Activated CD8-positive, alpha-beta memory T cell treated with anti-CD3 and anti-CD28 coated beads for 1 hour (primary cell): ENCODE results near the gene TMEM163.
"Not testable (repeated sequence)": the region's sequence is repeated elsewhere in the genome, so short reads cannot be mapped to it uniquely, and the experiment has no call there.

Experiments
- DNase-seq, 2 donors: peaks; one replicate each; pipeline ENCODE4 v3.0.0-alpha.2; 2020; ENCODE audit warnings: low read depth in 1 of 2; ENCODE audit errors: extremely low read depth in 1 of 2

Gene TMEM163

DNA sequence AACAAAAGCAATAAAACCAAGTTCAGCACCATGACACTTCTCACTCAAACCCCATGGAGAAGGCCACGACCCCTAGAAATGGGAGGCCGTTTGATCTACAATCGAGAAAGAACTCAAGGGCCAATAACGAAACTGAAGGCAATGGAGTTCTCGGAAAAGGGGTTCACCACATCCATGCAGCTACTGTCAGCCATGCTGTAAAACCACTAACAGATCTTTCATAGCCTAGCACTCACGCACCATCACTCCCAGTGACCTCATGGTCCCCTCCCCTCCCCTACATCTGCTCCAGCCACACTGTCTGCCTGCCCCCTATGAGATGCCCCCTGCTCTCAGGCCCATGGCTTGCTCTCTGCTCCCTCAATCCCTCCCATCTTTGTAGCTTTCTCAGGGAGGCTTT, 135.3 kb downstream of the TMEM163 start:
- DNase-seq, result no peak

DNA sequence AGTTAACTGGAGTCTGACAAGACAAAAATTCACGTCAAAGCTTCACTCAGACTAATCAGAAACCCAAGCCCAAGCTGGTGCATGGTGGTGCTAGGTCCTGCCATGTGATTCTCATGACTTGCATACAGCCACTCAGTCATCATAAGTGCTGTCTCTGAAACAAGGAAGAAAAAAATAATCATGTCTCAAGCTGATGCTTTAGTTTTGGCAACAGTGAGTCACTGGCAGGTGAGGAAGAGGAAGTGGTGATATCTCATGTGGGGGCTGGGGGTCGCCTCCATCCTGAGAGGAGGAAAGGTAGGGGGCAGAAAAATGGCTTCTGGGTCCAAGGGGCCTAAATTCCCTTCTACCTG, 136.3 kb downstream of the TMEM163 start:
- DNase-seq, result no peak

DNA sequence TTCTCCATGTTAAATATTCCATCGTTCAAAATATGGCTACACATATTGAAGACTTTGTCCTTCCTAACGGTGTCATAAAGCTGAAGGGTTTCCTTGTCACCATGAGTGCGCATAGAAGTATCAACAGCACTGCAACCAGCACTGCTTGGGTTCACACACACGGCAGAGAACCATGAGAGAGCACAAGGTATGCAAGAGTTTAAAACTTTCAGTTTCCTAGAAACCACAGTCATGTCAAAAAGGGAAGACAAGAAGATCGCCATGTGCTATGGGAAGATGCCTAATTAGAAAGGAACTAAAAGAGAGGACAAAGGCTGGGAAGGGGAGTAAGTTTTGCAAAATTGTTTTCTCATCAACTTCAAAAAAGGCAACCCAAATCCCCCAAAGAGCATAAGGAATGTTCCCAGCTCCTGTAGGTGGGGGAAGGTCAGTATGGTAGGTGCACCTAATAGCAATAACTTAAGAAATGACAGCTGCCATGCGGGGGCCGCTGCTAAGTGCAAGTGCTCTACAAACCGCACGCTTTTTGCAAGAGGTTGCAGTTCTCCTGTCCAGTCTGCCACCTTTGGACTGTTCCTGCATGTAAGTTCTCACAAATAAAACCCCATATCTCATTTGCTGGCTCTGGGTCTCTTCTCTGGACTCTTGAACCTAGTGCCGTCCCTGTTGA, 136.8 kb downstream of the TMEM163 start:
- DNase-seq, result no peak

DNA sequence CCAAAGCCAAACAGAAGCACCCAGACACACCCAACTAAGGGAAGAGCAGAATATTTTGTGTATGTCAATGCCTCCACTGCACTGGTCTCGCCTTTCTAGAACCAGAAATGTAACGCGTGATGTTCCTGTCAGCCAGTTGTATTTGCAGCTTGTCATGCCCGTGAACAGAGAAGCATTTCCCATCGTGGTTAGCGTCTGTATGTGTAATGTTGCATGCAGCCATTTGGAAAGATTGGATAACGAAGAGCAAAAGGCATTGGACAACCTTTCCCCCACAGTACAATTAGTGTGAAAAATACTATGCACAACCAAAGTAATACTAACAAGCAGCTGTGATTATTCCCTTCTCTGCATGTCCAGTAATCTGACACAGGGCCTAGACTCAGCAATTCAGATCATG, 140.5 kb downstream of the TMEM163 start:
- DNase-seq, result no peak

DNA sequence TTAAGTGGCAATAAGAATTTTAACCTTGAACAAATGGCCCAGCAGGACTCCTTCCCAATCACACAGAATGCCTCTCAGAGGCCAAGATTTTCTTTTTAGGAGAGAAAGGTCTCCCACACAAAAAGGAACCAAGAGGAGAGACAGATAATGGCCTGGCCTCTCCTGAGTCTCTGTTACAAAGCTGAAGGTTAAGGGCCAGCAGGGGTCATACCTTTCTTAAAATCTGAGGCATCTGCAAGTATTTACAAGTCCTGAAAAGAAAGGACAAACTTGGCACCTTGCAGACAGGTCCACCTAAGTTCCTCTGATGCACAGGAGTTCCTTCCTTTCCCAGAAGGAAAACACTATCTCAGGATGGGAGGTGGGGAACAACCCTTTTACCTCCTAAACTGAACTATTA, 142.3 kb downstream of the TMEM163 start:
- DNase-seq, result no peak

DNA sequence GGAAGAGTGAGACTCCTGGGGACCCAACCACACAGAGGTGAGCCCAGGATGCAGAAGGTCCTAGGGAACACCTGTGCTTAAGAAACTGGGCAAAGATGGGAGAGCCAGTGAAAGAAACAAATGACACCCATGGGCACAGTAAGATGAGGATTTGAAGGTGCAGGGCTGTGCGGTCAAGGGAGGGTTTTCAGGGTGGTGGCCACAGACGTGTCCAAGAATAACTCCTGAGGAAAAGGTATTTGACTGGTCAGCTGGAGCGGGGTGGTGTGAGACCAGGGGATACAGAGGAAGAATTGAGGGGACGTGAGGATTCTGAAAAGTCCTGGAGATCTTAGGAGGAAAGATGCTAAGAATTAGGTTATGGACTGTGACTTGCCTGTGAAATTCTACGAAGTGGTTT, 142.9 kb downstream of the TMEM163 start:
- no peak for DNase-seq

DNA sequence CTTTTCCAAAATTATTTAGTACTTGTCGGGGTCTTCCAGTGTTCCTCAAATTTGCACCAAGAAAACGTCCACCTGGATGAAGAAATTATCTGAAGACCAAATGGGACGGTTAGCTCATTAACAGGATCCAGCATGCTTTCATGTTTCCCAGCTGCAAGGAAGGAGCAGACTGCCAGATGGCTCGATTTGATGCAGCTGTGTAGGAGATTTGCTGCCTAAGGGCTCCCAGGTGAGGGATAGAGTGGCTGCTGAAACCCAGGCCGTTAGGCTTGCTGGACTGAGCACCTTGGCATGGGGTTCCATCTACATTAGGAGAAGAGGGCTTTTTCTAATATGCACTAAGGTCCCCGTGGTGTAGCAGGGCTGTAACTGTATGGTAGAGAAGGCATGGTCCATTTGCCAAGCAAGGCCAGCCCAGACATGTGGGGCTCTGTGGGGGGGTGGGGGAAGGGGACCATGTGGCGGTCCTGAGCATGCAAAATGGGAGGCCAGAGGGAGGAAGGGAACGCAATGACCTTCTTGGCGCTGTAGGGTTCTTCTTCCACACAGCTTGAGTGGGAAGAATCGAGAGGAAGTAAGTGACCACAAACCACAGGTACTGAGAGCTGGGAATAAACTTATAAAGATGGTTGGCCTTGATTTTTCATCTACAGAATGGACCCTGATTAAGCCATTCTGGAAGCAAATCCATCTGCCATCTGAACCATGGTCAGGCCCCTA, 144.0 kb downstream of the TMEM163 start:
- no peak for DNase-seq

DNA sequence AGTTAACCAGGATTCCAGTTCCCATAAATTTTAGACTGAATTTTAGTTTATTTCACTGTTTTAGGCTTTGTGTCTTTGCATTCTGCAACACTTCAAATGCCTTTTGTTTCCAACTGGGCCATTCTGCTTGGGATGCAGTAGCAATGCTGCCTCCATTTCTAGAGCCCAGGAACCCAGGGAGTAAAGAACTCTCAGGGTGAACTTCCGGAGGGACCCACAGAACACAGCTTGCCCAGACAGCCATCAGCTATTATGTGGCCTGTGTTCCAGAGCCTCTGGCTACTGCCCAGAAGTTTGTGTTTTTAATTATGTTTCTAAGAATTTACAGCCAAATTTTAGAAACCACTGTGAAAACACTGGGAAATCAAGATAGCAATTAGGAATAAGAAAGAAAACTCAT, 145.1 kb downstream of the TMEM163 start:
- DNase-seq, result no peak

DNA sequence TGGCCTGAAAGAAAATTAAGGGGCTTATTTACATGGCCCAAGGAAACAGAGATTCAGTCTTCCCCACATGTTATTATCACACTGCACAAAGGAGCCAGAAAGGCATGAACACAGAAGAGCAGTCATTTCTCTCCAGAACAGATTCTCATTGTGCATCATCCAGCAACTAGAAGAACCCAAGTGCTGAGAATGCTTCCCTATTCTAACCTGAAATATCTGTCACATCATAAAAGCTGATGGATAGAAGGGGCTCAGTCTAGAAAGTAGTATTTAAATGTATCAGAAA, 145.8 kb downstream of the TMEM163 start:
- no peak for DNase-seq

DNA sequence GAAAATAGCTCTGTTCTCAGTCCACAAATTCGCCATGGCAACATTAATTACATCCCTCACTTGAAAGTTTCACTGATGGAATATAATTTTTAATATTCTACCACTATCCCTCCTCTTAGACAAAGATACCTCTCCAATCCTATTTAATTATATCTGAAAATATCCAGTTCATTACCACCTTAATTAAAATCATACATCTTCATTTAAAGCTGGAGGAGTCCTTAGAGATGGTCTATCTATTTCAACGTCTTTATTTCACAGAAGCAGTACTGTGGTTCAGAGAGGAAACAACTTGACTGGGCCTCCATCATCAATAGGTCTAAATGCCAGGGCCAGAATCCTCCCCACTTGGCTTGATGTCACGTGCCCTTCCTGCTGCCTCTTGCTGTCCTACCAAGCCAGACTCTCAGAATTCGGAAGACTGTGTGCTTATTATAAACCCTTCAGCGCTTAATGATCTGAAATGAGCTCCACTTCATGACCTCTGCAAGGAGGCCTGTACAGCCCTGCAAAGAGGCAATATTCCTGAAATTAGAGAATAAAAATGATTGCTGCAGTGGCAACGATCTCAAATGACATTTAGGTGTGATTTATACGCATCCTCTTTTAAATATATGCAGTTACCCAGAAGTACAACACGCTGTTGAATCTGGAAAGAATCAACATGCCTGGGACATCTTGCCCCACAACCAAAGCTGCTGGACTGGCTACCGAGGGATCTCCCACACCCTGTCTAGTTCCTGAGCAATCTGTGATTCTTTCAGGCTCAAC, 146.3 kb downstream of the TMEM163 start:
- no peak for DNase-seq

DNA sequence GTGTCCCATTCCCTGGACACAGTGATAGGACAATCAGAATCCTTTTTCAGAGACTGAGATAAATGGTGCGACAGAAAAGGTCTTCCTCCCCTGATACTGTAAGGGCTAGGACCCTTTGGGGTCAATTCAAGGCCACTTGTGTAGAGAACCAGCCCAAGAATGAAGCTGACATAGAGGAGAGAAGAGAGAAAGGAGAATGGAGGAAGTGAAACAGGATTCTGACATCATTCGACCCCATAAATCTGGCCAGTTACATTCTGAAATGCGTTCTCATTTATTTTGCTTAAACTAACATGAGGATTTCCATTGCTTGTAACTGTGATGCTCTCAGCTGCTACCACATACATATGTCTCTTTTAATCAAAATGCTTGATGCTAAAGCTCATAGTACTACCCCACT, 148.1 kb downstream of the TMEM163 start:
- no peak for DNase-seq

DNA sequence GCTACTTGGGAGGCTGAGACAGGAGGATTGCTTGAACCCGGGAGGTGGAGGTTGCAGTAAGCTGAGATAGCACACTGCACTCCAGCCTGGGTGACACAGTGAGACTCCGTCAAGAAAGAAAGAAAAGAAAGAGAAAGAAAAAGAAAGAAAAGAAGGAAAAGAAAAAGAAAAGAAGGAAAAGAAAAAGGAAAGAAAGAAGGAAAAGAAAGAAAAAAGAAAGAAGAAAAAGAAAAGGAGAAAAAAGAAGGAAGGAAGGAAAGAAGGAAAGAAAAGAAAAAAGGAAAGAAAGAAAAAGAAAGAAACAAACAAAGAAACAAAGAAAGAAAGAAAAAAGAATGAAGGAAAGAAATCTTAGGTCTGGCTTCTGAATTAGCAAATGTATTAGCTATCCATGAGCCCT, 150.4 kb downstream of the TMEM163 start:
- no peak for DNase-seq

DNA sequence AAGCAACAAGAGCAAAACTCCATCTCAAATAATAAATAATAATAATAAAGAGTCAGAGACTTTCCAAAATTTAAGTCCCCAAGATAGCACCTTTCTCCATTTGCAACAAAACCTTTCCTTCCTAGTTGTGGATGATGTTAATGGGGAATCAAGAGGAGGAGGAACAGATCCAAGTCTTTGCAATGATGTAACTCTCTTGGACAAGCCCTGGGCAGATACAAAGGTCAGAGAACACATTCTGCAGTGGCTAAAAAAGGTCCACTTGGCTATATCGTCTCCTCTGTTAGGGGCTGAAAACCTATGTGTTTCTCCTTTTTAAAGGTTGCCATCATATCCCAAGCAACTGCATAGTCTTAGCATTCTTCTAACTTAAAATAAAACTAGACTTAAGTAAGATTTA, 151.1 kb downstream of the TMEM163 start:
- no peak for DNase-seq

DNA sequence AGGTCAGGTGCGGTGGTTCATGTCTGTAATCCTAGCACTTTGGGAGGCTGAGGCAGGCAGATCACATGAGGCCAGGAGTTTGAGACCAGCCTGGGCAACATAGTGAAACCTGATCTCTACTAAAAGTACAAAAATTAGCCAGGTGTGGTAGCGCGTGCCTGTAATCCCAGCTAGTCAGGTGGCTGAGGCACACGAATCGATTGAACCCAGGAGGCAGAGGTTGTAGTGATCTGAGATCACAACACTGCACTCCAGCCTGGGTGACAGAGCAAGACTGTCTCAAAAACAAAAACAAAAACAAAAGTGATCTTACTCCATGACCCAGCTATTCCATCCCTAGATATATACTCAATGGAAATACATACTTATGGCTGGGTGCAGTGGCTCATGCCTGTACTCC, 153.8 kb downstream of the TMEM163 start:
- not testable (repeated sequence) for DNase-seq

DNA sequence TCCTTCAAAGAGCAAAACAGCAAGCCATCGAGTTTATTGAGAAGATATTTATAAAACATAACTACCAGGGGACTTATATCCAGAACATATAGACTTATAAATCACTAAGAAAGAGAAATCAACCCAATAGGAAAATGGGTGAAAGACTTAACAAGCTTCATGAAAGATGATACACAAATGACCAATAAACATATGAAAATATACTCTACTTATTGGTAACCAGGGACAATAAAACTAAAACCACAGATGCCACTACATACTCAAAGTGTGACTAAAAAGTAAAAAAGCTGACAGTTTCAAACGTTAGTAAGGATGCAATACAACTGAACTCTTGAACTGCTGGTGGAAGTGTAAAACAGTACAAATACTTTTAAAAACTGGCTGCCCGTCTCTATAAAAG, 154.3 kb downstream of the TMEM163 start:
- no peak for DNase-seq

DNA sequence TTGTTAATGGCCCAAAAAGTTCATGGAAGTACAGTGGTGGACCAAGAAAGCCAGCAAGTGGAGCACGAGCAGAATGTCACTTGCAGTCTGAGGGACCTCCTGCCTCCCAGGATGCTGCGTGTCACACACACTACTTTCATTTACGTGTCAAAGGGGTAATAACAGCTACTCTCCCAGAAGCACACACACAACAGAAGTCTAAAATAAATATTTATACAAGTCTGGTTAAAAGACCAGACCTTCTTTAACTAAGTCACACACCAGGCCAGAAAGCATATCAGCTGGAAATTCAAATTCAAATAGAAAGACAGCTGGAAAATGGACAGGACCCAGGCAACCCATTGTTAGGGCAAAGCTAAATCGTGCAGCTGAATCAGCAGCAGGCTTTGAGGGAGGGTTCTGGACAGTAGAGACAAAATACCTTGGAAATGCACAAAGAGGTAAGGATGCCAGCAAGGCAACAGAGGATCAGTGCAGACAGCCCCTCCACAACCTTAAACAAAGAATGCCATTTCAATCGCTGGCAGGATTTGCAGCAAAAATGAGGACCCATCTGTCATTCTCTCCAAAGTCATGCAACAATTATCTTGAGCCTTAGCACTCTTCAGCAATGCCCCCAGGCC, 160.5 kb downstream of the TMEM163 start:
- no peak for DNase-seq

DNA sequence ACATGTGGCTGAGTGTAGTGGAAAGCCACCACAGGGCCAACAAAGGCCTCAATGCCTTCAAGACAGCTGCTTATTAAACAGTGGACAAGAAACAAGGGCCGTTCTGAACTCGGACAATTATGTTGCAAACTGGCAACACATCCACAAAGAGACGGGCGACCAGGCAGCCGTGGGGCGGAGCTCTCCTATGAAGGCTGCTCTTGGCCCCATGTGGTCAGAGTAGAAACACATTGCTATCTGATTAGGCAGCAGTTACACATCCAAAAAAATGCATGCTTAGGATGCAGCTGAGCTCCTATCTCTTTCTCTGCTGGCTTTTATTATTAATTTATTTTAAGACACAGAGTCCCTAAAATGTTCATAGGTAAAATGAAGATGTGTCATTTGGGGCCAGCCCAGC, 163.4 kb downstream of the TMEM163 start:
- no peak for DNase-seq

DNA sequence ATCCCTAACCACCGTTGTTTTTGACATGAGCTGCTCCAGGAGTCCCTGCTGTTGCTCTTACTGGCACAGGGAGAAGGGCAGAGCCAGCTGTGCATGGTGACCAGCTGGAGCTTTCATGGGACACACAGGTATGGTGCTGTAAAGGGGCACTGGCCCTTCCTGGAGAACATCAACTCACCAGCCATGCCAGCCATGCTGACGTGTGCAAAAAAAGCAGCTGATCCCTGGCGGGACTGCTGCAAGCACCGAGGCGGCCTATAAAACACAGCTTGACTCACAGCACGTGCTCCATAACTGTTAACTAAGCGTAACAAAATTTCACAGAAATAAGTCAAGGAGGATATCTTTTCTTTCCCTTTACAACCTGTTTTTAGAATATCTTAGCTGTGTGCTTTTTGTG, 165.1 kb downstream of the TMEM163 start:
- DNase-seq, result no peak

DNA sequence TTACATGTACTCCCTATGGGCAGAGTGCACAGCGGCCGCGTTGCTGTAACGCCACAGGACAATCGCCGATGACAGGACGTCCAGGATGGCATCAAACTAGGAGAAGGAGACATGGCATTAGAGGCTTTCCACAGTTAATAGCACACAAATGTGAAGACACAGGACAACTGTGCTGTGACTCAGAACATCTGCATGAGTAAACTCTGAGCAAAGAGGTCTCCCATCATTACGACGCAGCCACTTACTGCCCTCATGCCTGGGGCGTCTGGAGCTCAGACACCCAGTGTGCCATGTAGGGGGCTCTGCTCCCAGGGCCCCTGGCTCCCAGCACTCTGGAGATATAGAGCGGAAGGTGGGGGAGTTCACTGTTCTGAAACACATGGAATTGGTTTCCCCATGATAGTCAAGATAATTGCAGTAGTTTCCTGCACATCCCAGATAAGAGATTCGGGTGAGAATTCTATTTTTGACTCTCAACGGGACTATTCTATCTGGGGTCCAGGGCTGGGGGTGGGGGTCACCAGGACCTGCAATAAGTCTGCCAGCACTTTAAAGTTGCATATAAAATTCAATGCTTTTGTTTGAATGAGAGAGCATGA, 168.1 kb downstream of the TMEM163 start:
- no peak for DNase-seq

DNA sequence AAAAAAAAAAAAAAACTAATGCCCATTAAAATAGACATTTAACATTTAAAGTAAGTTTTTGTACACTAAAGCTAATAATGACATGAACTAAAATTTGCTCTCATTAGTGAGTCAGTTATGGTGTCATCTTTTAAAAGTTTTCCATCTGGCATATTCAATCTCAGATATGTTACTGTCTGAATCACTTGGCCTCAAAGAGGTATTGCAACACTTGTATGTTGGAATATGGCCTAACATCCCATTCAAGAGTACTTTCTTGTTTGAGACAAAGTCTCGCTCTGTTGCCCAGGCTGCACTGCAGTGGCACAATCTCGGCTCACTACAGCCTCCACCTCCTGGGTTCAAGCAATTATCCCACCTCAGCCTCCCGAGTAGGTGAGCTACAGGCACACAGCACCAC, 169.7 kb downstream of the TMEM163 start:
- DNase-seq, result no peak

DNA sequence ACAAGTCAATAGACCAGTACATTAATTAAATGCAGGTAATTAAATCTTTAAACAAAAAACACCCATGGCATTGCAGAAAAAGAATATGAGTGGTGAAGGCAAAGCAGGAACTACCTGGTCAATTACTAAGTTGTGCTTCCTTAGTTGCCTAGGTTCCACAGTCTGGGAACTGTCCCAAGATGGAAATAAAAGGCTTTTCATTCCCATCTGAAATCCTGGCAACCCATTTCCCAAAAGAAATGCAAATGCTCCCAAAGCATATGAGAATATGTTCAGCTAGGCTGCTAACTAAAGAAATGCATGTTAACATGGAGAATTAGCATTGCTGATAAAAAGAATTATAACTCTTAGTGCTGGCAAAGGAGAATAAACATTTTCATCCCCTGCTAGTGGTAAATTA, 177.8 kb downstream of the TMEM163 start:
- DNase-seq, result no peak

DNA sequence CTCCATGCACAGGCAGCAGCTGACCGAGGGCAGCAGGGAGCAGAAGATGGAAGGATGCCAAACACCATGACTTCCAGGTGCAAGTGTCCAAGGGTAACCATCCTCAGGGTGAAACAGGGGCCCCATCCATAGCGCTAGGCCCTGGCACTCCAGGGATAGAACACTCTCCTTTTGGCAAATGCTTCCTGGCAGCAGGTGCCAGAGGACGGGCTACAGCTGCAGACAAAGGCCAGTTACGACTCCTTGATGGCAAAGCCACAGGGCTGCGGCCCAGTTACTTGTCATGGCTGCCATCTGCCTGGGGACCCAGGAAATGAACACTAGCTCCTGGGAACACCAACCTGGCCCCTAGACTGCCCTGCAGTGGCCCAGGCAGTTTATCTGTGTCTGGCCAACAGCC, 178.8 kb downstream of the TMEM163 start:
- no peak for DNase-seq
